Measurements from ENCODE around the gene SPOPL.

SPOPL gene

GRCh38 chr2:138609446-138609845 lies 107.9 kb downstream of the SPOPL start:
- DNase-seq: no peak

GRCh38 chr2:138610201-138610953 lies 108.8 kb downstream of the SPOPL start:
- DNase-seq: no peak

- no peak for DNase-seq
Observed at GRCh38 chr2:138615257-138615656, 113.7 kb downstream of the SPOPL start.

GRCh38 chr2:138617026-138617425 lies 115.5 kb downstream of the SPOPL start:
- no peak for DNase-seq

- no peak for DNase-seq
Observed at GRCh38 chr2:138618971-138619370, 117.4 kb downstream of the SPOPL start.

GRCh38 chr2:138620431-138620830 lies 118.9 kb downstream of the SPOPL start:
- no peak for DNase-seq

GRCh38 chr2:138621139-138621538 lies 119.6 kb downstream of the SPOPL start:
- no peak for DNase-seq

- DNase-seq: no peak
Observed at GRCh38 chr2:138622613-138623012, 121.0 kb downstream of the SPOPL start.

All from CD4-positive, alpha-beta T cell treated with Interleukin-1 beta for 1 hour (primary cell).